Transverse colon (tissue), 4 donors: ENCODE data around the gene CENATAC.

Experiments
- EP300 ChIP-seq: sonication (generic); formaldehyde crosslinking; IDR thresholded peaks from one replicate; pipeline ENCODE4 v1.6.1; 2017; ENCODE audit warnings: antibody characterized with exemption, low read depth
- POLR2A ChIP-seq: fragments of 450-650 bp; IDR thresholded peaks from one replicate; pipeline ENCODE4 v1.6.1; 2016; ENCODE audit warnings: antibody characterized with exemption, mild to moderate bottlenecking, moderate library complexity
- POLR2AphosphoS5 ChIP-seq, 3 donors: sonication (generic); formaldehyde crosslinking; IDR thresholded peaks; one replicate each; pipeline ENCODE4 v1.6.1; 2016; ENCODE audit warnings: antibody characterized with exemption in 3 of 3
- TF ChIP-seq, protein P1 (sequence below), 5 experiments: fragments of 200-600 bp in 3 of 5; fragments of 450-650 bp in 2 of 5; sonication (generic) in 3 of 5; IDR thresholded peaks; 1 replicate in 2 of 5; 2 replicates in 3 of 5; pipeline ENCODE4 v1.5.1; 2016 to 2017; ENCODE audit warnings: antibody characterized with exemption in 5 of 5, inconsistent platforms in 3 of 5, mild to moderate bottlenecking in 2 of 5, moderate library complexity in 1 of 5

DNA sequence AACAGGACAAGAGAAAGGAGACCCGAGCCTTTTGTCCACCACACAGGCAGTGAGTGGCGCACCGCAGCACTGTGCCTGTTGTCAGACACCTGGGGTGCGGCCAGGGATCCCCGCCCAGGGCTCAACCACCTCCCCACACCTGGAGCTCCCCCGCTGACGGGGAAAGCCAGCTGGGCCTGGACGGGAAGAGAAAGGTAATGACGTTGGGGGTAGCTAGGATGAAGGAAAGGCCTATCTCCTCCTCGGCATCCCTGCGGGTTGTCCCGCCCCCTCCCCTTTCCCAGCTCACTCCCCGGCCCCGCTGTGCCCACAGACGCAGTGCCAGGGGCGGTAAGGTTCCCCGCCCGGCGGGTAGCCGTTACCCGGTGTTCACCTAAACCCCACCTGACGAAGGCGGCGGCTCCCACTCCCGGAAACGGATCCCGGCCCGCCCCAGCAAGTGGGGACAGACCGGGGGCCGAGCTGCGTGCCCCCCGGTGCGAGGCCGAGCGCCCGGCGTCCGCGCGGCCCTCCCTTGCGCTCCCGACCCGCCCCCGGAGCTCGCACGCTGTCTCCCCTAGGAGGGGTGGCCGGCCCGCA lies 58.6 kb downstream of the CENATAC start:
- TF ChIP-seq, protein P1, sequence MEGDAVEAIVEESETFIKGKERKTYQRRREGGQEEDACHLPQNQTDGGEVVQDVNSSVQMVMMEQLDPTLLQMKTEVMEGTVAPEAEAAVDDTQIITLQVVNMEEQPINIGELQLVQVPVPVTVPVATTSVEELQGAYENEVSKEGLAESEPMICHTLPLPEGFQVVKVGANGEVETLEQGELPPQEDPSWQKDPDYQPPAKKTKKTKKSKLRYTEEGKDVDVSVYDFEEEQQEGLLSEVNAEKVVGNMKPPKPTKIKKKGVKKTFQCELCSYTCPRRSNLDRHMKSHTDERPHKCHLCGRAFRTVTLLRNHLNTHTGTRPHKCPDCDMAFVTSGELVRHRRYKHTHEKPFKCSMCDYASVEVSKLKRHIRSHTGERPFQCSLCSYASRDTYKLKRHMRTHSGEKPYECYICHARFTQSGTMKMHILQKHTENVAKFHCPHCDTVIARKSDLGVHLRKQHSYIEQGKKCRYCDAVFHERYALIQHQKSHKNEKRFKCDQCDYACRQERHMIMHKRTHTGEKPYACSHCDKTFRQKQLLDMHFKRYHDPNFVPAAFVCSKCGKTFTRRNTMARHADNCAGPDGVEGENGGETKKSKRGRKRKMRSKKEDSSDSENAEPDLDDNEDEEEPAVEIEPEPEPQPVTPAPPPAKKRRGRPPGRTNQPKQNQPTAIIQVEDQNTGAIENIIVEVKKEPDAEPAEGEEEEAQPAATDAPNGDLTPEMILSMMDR (IDR thresholded peaks at IDR 0.05), result no peak
- TF ChIP-seq POLR2AphosphoS5 (IDR thresholded peaks at IDR 0.05), result no peak
- TF ChIP-seq POLR2A, result no peak
- no peak for TF ChIP-seq EP300
